GM21360 (cell line): ENCODE data around the gene MRPL33.
"Not testable (repeated sequence)": the region's sequence is repeated elsewhere in the genome, so short reads cannot be mapped to it uniquely, and the experiment has no call there.

ENCODE experiments used
- ATAC-seq: cut with Tn5 transposase; IDR thresholded peaks from one replicate; pipeline ENCODE4 v1.9.1; 2021; ENCODE audit warnings: mild to moderate bottlenecking, moderate library complexity; ENCODE audit not compliant: unreplicated experiment

MRPL33 gene

DNA sequence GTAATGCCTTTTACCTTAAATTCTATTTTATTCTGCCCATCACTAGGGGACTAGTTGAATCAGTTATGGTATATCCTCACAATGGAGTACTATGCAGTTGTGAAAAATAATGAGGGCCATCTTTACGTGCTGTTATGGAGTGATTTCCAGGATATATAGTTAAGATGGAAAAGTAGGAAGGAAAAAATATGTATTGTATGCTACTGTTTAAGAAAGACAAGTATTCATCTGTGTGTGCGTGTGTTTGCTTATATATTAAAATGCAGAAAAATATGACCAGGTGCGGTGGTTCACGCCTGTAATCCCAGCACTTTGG, 32.5 kb upstream of the MRPL33 start:
- no peak for ATAC-seq

GRCh38 chr2:27741673-27742072, 29.8 kb upstream of the MRPL33 start:
- no peak for ATAC-seq

- ATAC-seq, result no peak
Observed at GRCh38 chr2:27742571-27742970, 28.9 kb upstream of the MRPL33 start.

DNA sequence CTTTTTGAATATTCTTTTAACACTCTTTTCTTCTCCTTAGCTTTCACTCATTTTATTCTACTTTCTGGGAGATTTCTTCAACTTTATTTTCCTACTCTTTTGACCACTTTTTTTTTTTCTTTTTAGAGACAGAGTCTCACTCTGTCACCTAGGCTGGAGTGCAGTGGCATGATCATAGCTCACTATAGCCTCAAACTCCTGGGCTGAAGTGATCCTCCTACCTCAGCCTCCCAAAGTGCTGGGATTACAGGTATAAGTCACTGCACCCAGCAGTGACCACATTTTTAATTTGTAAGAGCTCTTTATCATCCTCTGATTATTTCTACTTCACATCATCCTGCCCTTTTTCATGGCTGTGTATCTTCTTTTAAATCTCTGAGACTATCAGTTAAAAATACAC, 26.0 kb upstream of the MRPL33 start:
- not testable (repeated sequence) for ATAC-seq

- no peak for ATAC-seq
Observed at GRCh38 chr2:27746325-27746724, 25.2 kb upstream of the MRPL33 start.

DNA sequence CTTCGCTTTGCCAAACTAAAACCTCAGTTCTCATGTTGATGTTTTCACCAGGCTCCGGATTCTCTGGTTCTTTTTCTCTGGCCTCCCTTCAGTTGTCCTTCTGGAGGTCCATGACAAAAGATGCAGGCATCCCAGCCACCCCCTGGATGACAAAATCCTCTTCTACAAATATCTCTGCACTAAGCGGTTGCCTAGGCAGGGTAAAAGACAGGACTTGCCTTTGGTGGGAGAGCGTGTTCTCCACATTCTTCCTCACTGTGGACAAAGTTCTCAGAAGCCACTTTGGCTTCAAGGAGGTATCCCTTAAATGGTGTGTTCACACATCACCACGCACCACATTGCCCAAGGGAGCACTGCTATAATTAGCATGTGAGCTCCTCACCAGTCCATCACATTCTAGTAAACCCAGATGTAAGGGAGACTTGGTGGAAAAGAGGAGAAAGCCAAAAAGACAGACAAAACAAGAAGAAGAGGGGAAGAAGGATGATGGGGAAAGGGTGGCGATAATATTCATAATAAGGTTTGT, 23.6 kb upstream of the MRPL33 start:
- no peak for ATAC-seq

GRCh38 chr2:27748803-27749554, 22.5 kb upstream of the MRPL33 start:
- ATAC-seq, result not testable (repeated sequence)

DNA sequence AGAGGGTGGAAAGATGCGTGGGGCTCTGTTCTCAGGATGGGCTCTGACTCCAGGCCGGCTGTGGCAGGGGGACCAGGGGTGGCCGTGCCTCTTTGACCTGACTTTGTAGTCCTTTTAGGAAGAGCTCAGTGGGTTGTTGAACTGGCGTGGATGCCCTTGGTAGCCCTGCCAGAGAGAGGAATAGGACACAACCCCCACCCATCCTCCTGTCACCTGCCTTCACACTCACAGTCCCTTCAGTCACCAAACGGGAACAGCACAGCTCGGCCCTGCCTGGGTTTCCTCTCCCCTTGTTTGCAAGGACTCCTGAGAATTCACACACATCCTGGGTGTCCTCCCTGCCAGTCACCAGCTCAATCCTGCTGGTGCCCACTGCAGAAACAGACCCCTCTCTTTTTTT, 20.1 kb upstream of the MRPL33 start:
- no peak for ATAC-seq

DNA sequence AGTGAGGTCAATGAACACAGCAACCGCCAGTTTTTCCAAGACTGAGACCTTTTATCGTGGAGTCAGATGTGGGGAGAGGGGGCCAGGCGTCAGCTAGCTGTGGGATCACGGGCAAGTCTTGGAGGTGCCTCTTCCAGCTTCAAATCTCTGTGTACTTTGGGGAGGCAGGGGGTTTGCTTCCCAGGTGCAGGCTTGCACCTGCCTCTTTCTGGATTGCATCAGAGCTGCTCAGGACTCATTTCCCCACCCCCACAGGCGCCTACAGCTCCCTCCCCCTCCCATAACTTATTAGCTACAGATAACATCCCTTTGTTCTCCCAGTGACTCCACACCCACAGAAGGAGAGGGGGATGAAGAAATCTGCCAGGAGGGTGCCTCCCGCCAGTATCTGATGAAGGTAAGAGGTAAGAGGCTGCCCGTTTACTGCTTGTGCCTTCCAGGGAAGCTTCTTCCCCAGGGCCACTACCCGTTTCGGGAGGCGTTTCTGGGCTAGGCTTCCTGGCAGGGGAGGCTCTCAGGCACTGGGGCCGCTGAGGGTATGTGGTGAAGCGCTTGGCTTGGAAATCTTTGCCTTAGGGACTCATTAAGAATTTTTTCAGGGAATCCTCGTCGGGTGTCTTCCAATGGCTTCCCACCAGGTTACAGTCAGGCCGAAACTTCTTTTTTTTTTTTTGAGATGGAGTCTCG, 18.8 kb upstream of the MRPL33 start:
- ATAC-seq, result no peak

- ATAC-seq, result no peak
Observed at GRCh38 chr2:27754138-27754588, 17.4 kb upstream of the MRPL33 start.

GRCh38 chr2:27754831-27755230, 16.7 kb upstream of the MRPL33 start:
- no peak for ATAC-seq

- no peak for ATAC-seq
Observed at GRCh38 chr2:27756091-27756490, 15.4 kb upstream of the MRPL33 start.

DNA sequence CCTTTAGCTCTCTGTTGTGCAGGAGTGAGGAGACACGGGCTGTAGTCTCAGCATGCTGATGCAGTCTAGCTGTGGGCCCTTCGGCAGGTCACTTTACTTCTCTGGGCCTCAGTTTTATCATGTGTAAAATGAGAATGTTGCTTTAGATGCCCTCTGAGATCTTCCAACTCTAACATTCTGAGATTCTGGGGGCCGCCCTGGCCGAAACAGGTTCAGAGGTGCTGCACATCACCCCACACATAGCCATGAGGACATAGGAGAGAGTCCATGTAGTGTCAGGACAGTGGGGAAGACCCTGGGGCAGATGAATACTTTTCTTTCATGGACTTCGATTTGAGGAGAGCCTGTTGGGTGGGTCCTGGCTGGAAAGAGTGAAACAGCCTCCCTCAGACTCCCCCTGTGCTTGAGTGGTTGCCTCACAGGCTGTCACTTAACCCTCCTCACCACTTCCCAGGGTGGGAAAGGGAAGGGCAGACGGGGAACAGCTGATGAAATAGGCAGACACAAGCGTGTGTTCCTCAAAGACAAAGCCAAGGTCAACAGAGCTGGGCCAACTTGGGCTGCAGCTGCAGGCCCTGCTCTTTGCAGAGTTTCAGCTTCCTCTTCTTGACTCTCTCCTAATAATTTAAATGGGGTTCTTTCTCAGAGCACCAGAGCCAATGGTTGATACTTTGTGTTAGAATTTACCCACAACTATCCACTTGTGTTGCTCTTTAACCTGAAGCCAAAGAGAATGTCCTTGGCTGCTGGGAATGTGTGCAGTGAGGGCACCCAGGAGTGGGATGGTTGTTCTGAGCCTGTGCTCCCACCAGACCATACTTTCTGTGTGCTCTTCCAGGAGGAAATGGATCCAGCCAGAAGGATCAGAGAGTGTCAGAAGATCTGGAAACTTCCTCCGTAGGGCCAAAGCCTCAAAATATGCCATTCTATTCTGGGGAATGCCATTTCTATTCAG, 14.7 kb upstream of the MRPL33 start:
- ATAC-seq, result no peak

DNA sequence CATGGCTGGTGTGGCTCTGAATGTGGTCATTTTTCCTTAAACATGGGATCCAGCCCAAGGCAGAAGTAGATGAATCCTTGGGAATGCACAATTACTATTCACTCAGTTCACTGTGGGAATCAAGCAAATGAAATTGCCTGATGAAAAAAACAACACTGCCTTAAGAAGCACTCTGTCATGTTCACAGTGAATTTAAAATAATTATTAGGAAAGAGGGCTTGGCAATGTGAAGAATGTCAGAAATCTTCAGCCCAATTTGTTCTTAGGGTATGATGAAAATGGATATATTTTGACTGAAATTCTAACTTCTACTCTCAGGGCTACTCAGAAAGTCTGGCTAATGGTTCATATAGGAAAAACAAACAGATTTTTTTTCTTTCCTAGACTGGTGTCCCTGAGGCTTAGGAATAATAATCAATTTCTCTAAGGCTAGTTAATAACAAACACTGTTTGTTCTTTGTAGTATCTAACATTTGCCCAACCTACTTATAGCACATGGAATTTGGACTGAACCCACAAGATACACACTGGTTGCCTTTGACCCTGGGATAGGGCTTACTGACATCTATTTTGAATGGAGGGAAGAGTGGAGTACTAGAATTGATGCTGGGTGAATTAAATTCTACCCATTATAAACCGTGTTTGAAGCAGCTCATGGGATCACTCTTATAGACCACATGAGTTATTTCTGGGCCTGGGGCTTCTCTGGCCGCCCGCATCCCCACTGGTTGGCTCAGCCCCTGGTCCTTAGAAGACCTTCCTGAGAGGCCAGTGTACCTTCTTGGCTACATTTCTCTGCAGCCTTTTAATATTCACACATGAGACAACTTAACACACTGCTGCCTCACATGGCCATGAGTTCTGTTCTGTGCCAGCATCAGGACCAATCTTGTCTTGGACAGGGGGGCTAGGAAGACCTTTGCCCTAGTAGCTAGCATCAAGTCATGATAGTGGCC, 8.3 kb upstream of the MRPL33 start:
- ATAC-seq, result no peak

DNA sequence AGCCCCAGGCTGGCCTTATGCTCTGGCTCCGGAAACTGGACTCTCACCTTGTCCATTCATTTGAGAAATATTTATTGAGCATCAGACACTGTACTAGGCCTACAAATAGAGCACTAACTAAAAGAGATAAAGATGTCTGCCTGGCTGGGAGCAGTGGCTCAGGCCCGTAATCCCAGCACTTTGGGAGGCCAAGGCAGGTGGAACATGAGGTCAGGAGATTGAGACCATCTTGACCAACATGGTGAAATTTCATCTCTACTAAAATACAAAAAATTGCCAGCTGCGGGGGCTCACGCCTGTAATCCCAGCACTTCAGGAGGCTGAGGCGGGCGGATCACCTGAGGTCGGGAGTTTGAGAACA, 7.6 kb upstream of the MRPL33 start:
- ATAC-seq, result no peak

- not testable (repeated sequence) for ATAC-seq
Observed at GRCh38 chr2:27764526-27764925, 7.0 kb upstream of the MRPL33 start.

GRCh38 chr2:27765621-27766286, 5.8 kb upstream of the MRPL33 start:
- ATAC-seq, result no peak

DNA sequence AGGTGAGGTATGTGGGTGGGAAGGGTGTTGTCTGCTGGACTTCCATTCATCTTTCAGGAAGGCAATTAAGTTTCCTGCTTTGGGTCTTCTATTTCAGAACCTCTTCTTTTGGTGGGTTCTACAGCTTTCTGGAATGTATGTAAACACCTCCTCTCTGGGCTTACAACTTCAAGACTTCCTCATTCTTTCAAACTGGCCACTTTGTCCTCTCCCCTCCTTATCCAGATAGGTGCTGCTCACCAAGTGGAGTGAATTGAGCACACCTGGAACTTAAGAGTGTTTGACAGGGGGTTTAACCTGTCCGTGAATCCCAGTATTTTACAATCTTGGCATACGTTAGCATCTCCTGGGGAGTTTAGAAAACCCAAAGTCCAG, 5.2 kb upstream of the MRPL33 start:
- no peak for ATAC-seq

GRCh38 chr2:27771202-27771547, 344 bp upstream of the MRPL33 start:
- no peak for ATAC-seq

DNA sequence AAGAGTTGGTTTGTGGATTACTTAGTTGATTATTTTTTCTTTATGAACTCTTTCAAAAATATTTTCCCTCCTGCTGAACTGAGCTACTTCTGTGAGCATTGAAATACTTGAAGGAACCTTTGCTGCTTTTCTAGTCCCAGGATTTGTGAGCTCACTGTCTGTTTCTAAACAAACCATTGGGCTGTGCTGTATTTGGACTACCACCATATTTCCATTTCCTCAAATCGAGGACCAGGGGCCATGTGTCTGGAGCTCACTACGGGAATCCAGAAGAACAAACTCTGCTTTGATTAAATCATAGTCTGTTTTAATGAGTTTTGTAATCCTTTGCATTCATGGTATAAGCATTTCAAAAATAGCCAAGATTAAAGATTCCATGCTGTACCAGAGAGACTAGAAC, 1.3 kb downstream of the MRPL33 start:
- no peak for ATAC-seq
